K562 (cell line): Measurements from ENCODE around the gene AREL1. TPM values are rescaled to one million over a fixed set of nuclear protein-coding genes. Genes with fewer than 3 reads are reported as not detected.
A peak's percentile ranks its signal among the peaks of the same experiment; 100 is the strongest.

Experiments
- ARID2 ChIP-seq: fragments of 450-650 bp; IDR thresholded peaks from 2 replicates; pipeline ENCODE4 v1.6.1; 2017; ENCODE audit warnings: antibody characterized with exemption, mild to moderate bottlenecking
- ARNT ChIP-seq, 2 experiments: fragments of 450-650 bp; IDR thresholded peaks; 2 replicates each; pipeline ENCODE4 v1.6.1; 2016; ENCODE audit warnings: mild to moderate bottlenecking in 1 of 2
- EGR1 ChIP-seq: fragments of 450-650 bp; conservative IDR thresholded peaks from 2 replicates; pipeline ENCODE4 v1.6.1; 2017; ENCODE audit warnings: mild to moderate bottlenecking
- EP400 ChIP-seq: fragments of 450-650 bp; IDR thresholded peaks from 2 replicates; pipeline ENCODE4 v1.6.1; 2017; ENCODE audit warnings: antibody characterized with exemption, mild to moderate bottlenecking, moderate library complexity
- EWSR1 ChIP-seq: fragments of 450-650 bp; IDR thresholded peaks from 2 replicates; pipeline ENCODE4 v1.6.1; 2018; ENCODE audit warnings: borderline replicate concordance, mild to moderate bottlenecking, low read depth, moderate library complexity; ENCODE audit not compliant: partially characterized antibody
- FIP1L1 ChIP-seq: fragments of 200-400 bp; formaldehyde crosslinking; IDR thresholded peaks from 2 replicates; pipeline ENCODE4 v1.6.1; 2018; ENCODE audit warnings: mild to moderate bottlenecking, low read depth, low read length; ENCODE audit not compliant: poor library complexity, severe bottlenecking
- FOS ChIP-seq: IDR thresholded peaks from 3 replicates; pipeline ENCODE4 v1.6.1; 2011; ENCODE audit not compliant: insufficient read length; ENCODE audit errors: extremely low read depth
- GATAD2B ChIP-seq: fragments of 450-650 bp; IDR thresholded peaks from 2 replicates; pipeline ENCODE4 v1.6.1; 2017; ENCODE audit warnings: mild to moderate bottlenecking, borderline replicate concordance
- HDAC8 ChIP-seq: fragments of 450-650 bp; IDR thresholded peaks from 2 replicates; pipeline ENCODE4 v1.6.1; 2016; ENCODE audit warnings: mild to moderate bottlenecking, missing genetic modification characterization, moderate library complexity, missing compliant biosample characterization
- HNRNPUL1 ChIP-seq: fragments of 200-400 bp; formaldehyde crosslinking; IDR thresholded peaks from 2 replicates; pipeline ENCODE4 v1.6.1; 2017; ENCODE audit warnings: low read length
- MEF2D ChIP-seq: conservative IDR thresholded peaks from 2 replicates; pipeline ENCODE4 v1.6.1; 2016; ENCODE audit warnings: low read depth, missing genetic modification characterization, missing compliant biosample characterization
- NELFE ChIP-seq: IDR thresholded peaks from 2 replicates; pipeline ENCODE4 v1.6.1; 2011; ENCODE audit warnings: mild to moderate bottlenecking; ENCODE audit not compliant: insufficient read depth, insufficient read length
- NEUROD1 ChIP-seq: fragments of 150-350 bp; IDR thresholded peaks from 2 replicates; pipeline ENCODE4 v1.6.1; 2014; ENCODE audit warnings: borderline replicate concordance, low read length, low read depth; ENCODE audit not compliant: partially characterized antibody
- NFXL1 ChIP-seq: fragments of 450-650 bp; formaldehyde crosslinking; IDR thresholded peaks from 2 replicates; pipeline ENCODE4 v1.4.0; 2021; ENCODE audit warnings: mild to moderate bottlenecking
- RB1 ChIP-seq: fragments of 450-650 bp; IDR thresholded peaks from 2 replicates; pipeline ENCODE4 v1.6.1; 2017; ENCODE audit warnings: low read depth, mild to moderate bottlenecking
- RBM25 ChIP-seq: fragments of 200-400 bp; formaldehyde crosslinking; IDR thresholded peaks from 2 replicates; pipeline ENCODE4 v1.6.1; 2018; ENCODE audit warnings: low read length, low read depth, moderate library complexity; ENCODE audit not compliant: severe bottlenecking
- XRCC3 ChIP-seq: fragments of 450-650 bp; IDR thresholded peaks from 2 replicates; pipeline ENCODE4 v1.6.1; 2017; ENCODE audit warnings: mild to moderate bottlenecking, moderate library complexity
- ZFX ChIP-seq: sonication (generic); formaldehyde crosslinking; IDR thresholded peaks from 2 replicates; pipeline ENCODE4 v1.8.0; 2022; ENCODE audit warnings: mild to moderate bottlenecking, missing genetic modification reagents, moderate library complexity
- ZNF146 ChIP-seq: IDR thresholded peaks from one replicate; pipeline ENCODE4 v1.6.1; 2018; ENCODE audit warnings: missing compliant biosample characterization; ENCODE audit not compliant: unreplicated experiment
- polyA plus RNA-seq, 8 experiments: library from polyadenylated mRNA; depleted of rRNA in 4 of 8; stranded (reverse) in 5 of 8; unstranded in 3 of 8; fragments of >200 nt; fragmentation: Nextera tagmentation in 2 of 8; fragmentation: Illumina TruSeq in 1 of 8; extraction: Ambion mirVana in 2 of 8; extraction: Trizol in 1 of 8; gene quantifications; 2 replicates each; pipeline versions ENCODE4 v1.2.1 to v1.2.3, GENCODE V29; 2011 to 2014; ENCODE audit warnings: inconsistent platforms in 1 of 8, missing spikeins in 1 of 8
- total RNA-seq, 7 experiments: library from RNA; depleted of rRNA in 6 of 7; stranded (reverse); fragments of >200 nt in 6 of 7; fragmentation: Illumina TruSeq in 2 of 7; extraction: Trizol in 2 of 7; gene quantifications; 2 replicates each; pipeline versions ENCODE4 v1.2.1 to v1.2.3, GENCODE V29; 2011 to 2021; ENCODE audit warnings: low replicate concordance in 1 of 7
- TF ChIP-seq, protein P1 (sequence below): fragments of 450-650 bp; formaldehyde crosslinking; conservative IDR thresholded peaks from 2 replicates; pipeline ENCODE4 v1.4.0; 2022; ENCODE audit warnings: mild to moderate bottlenecking, missing genetic modification characterization
- TF ChIP-seq, protein P2 (sequence below): fragments of 450-650 bp; IDR thresholded peaks from one replicate; pipeline ENCODE4 v1.6.1; 2018; ENCODE audit warnings: mild to moderate bottlenecking, moderate library complexity; ENCODE audit not compliant: partially characterized antibody
- TF ChIP-seq, protein P3 (sequence below): conservative IDR thresholded peaks from 2 replicates; pipeline ENCODE4 v1.6.1; 2011; ENCODE audit warnings: low read depth, mild to moderate bottlenecking, low read length; ENCODE audit not compliant: control insufficient read depth
- TF ChIP-seq, protein P4 (sequence below): fragments of 450-650 bp; formaldehyde crosslinking; IDR thresholded peaks from 2 replicates; pipeline ENCODE4 v1.4.0; 2020; ENCODE audit warnings: mild to moderate bottlenecking
- TF ChIP-seq, protein P5 (sequence below): fragments of 450-650 bp; formaldehyde crosslinking; IDR thresholded peaks from 2 replicates; pipeline ENCODE4 v1.4.0; 2022; ENCODE audit warnings: mild to moderate bottlenecking, moderate library complexity

The AREL1 gene
- total and polyA plus RNA-seq, 9 of the 15 experiments (the other 6 are each of a cell fraction or from before 2014, with no cell fraction given), result 6.0 to 24.8 (median 16.6) TPM

DNA sequence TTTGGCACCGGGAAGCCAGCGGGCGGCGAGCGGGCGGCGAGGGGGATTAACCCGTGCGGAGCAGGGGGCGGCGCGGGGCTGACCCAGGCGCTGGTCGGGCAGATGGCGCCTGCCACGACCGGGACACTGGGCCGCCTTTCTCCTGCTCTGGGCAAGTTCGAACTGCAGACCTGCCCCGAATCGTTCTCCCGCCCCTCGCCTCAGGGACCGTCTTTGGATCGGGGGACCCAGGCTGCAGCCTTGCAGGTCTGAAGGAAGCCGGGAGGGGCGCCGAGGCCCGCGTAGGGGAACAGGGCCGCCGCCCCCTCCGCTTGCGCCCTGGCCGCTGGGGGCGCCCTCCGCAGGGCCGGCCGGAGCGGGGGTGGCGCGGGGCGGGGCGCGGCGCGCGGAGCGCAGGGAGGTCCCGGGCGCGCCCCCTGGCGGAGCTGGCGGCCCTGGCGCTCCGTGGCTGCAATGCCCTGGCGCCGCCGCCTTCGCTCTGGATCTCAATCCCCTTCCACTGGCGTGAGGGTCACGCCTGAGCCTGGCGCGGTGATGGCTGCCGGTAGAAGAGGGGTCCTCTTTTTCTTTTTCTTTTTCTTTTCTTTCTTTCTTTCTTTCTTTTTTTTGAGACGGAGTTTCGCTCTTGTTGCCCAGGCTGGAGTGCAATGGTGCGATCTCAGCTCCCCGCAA lies 100.4 kb downstream of the AREL1 start (continued):
- TF ChIP-seq, protein P1, sequence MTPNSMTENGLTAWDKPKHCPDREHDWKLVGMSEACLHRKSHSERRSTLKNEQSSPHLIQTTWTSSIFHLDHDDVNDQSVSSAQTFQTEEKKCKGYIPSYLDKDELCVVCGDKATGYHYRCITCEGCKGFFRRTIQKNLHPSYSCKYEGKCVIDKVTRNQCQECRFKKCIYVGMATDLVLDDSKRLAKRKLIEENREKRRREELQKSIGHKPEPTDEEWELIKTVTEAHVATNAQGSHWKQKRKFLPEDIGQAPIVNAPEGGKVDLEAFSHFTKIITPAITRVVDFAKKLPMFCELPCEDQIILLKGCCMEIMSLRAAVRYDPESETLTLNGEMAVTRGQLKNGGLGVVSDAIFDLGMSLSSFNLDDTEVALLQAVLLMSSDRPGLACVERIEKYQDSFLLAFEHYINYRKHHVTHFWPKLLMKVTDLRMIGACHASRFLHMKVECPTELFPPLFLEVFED (CRISPR knock-in tag), result no peak
- TF ChIP-seq NFXL1 (no peak), ARID2 (no peak), ZFX (CRISPR knock-in tag) (peak; percentile 72), NEUROD1 (no peak), RB1 (peak; percentile 92), MEF2D (no peak), EGR1 (peak; percentile 44; the same call in 1 of the 2 replicates), ZNF146 (CRISPR knock-in tag) (no peak), GATAD2B (peak; percentile 37; the same call in 1 of the 2 replicates), FOS (no peak), HDAC8 (tag) (no peak), RBM25 (no peak), HNRNPUL1 (no peak), EWSR1 (no peak), EP400 (no peak), ARNT (IDR thresholded peaks at IDR 0.05) (no peak), XRCC3 (no peak), FIP1L1 (peak; percentile 35), NELFE (no peak)
- TF ChIP-seq, protein P2, sequence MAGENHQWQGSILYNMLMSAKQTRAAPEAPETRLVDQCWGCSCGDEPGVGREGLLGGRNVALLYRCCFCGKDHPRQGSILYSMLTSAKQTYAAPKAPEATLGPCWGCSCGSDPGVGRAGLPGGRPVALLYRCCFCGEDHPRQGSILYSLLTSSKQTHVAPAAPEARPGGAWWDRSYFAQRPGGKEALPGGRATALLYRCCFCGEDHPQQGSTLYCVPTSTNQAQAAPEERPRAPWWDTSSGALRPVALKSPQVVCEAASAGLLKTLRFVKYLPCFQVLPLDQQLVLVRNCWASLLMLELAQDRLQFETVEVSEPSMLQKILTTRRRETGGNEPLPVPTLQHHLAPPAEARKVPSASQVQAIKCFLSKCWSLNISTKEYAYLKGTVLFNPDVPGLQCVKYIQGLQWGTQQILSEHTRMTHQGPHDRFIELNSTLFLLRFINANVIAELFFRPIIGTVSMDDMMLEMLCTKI, result no peak
- TF ChIP-seq, protein P3, sequence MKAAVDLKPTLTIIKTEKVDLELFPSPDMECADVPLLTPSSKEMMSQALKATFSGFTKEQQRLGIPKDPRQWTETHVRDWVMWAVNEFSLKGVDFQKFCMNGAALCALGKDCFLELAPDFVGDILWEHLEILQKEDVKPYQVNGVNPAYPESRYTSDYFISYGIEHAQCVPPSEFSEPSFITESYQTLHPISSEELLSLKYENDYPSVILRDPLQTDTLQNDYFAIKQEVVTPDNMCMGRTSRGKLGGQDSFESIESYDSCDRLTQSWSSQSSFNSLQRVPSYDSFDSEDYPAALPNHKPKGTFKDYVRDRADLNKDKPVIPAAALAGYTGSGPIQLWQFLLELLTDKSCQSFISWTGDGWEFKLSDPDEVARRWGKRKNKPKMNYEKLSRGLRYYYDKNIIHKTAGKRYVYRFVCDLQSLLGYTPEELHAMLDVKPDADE, result 0 out of 2 replicates have a peak, but pooled peaks have one; percentile 29
- TF ChIP-seq, protein P4, sequence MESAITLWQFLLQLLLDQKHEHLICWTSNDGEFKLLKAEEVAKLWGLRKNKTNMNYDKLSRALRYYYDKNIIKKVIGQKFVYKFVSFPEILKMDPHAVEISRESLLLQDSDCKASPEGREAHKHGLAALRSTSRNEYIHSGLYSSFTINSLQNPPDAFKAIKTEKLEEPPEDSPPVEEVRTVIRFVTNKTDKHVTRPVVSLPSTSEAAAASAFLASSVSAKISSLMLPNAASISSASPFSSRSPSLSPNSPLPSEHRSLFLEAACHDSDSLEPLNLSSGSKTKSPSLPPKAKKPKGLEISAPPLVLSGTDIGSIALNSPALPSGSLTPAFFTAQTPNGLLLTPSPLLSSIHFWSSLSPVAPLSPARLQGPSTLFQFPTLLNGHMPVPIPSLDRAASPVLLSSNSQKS (CRISPR knock-in tag), result no peak
- TF ChIP-seq, protein P5, sequence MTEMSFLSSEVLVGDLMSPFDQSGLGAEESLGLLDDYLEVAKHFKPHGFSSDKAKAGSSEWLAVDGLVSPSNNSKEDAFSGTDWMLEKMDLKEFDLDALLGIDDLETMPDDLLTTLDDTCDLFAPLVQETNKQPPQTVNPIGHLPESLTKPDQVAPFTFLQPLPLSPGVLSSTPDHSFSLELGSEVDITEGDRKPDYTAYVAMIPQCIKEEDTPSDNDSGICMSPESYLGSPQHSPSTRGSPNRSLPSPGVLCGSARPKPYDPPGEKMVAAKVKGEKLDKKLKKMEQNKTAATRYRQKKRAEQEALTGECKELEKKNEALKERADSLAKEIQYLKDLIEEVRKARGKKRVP (CRISPR knock-in tag), result no peak
